ENCODE results near the gene LAMB3.

- TF ChIP-seq CTCF (IDR thresholded peaks at IDR 0.05), result no peak
- TF ChIP-seq ZFX (IDR thresholded peaks at IDR 0.05; ENCODE audit: borderline replicate concordance), result no peak
Observed at GRCh38 chr1:209625791-209626285, 26.4 kb downstream of the LAMB3 start.

Measured in 22Rv1 (cell line).